GM20000 (cell line): Measurements from ENCODE around the gene SFSWAP.

Experiments
- DNase-seq: peaks from one replicate; pipeline ENCODE4 v3.0.0; 2012; ENCODE audit warnings: low spot score
- TF ChIP-seq, protein P1 (sequence below): IDR thresholded peaks from 2 replicates; pipeline ENCODE4 v1.5.1; 2012; ENCODE audit warnings: mild to moderate bottlenecking, control low read depth; ENCODE audit errors: extremely low read depth, missing control alignments

SFSWAP gene

DNA sequence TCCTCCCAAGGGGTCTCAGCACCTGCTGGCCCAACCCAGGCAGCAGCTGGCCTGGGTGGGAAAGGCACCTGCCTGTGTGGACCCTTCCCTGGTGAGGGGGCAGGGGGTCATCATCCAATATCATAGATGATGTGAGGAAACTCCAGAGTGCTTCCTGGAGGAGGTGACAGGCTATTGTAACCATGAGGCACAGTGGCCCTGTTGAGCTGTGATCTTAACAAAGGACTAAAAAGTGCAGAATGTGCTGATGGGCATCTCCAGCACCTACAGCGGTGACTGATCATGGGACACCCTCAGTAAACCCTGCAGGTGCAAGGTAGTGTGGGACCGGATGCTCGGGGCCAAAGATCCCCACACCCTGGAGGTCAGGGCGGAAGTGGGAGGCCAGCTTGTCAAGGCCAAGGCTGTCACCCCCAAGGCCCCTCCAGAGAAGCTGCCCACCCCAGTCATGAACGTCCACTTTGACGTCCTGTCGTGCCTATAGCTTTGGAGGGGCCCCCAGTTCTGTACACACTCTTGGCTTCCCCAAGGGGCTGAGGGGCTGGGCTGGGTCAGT lies 124.8 kb downstream of the SFSWAP start:
- DNase-seq: no peak
- TF ChIP-seq, protein P1, sequence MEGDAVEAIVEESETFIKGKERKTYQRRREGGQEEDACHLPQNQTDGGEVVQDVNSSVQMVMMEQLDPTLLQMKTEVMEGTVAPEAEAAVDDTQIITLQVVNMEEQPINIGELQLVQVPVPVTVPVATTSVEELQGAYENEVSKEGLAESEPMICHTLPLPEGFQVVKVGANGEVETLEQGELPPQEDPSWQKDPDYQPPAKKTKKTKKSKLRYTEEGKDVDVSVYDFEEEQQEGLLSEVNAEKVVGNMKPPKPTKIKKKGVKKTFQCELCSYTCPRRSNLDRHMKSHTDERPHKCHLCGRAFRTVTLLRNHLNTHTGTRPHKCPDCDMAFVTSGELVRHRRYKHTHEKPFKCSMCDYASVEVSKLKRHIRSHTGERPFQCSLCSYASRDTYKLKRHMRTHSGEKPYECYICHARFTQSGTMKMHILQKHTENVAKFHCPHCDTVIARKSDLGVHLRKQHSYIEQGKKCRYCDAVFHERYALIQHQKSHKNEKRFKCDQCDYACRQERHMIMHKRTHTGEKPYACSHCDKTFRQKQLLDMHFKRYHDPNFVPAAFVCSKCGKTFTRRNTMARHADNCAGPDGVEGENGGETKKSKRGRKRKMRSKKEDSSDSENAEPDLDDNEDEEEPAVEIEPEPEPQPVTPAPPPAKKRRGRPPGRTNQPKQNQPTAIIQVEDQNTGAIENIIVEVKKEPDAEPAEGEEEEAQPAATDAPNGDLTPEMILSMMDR: no peak

DNA sequence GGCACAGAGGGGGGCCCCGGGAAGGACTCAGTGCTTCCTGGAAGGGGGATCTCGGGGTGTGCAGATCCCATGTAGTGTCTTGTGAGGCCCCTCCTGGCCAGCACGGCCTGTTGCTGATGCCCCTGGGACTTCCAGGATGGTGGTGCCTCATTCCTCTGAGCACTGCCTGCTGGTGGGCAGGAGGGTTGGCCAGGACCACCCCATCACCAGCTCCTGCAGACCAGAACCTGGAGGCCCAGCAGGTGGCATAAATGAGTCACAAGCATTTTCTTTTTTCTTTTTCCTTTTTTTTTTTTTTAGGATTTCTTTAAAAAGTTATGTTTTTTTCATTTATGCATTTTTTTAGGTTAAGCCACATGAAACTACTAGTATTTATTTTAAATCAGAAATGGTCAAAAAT lies 125.3 kb downstream of the SFSWAP start:
- TF ChIP-seq, protein P1: no peak
- DNase-seq: no peak

DNA sequence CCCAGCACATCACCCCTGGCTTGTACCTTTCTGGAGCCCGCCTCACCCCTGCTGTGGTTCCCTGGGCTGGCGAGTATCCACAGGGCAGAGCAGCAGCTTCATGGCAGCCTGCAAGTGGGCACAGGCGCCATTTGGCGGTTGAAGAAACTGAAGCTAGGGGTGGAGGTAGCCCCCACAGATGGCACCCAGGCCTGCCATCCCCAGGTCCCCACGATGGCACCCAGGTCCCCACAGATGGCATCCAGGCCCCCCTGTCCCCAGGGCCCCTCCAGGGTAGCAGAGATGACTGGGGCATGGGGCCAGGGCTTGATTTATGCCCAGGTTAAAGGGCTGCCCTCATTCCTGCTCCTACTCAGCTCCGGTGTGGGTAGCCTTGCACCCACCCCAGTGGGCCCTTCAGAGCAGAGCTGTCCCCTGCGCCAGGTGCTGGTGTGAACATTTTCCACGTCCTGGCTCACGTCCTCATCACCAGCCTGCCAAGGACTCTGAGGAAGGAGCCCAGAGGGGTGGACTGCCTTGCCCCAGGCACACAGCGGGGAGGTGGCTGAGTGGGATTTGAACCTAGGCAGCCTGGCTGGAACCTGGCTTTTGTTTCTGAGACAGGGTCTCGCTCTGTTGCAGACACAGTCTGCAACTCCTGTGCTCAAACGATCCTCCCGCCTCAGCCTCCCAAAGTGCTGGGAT lies 126.0 kb downstream of the SFSWAP start:
- DNase-seq: no peak
- TF ChIP-seq, protein P1: no peak

DNA sequence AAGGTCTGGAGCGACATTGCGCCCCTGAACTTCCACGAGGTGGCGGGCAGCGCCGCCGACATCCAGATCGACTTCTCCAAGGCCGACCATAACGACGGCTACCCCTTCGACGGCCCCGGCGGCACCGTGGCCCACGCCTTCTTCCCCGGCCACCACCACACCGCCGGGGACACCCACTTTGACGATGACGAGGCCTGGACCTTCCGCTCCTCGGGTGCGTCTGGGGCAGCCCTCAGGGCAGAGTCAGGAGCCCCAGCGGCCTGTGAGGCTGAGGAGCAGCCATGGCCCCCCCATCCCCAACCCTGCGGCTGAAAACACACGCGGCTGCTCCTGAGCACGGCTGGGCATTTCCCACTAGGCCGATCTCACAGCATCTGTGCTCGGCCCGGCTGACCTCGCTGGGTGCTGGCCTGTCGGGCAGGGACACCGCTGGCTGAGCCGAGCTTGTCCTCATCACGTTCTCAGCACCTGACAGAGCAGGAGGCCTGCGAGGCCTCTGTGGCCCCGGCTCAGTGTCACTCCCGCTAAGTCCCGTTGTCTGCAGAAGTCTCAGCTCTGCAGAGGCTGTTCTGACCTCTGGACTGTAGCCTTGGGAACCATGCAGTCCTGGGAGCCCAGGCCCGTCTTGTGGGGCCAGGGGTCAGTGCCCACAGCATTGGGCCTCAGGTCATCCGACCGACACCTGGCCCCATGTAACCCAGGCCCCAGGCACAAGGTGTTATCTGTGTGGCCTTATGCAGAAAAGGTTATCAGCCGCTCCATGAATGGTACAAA lies 129.9 kb downstream of the SFSWAP start:
- TF ChIP-seq, protein P1: no peak
- DNase-seq: no peak

DNA sequence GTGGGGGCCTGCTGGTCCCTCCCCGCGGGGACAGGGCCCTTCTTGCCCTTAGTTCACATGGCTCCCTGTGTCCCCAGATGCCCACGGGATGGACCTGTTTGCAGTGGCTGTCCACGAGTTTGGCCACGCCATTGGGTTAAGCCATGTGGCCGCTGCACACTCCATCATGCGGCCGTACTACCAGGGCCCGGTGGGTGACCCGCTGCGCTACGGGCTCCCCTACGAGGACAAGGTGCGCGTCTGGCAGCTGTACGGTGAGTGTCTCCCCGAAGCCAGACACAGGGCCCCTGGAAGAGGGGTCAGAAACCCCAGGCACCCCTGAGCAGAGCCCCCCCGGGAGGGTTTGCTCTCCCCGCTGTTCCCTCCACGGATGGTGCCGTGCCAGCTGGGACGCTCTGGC lies 130.7 kb downstream of the SFSWAP start:
- TF ChIP-seq, protein P1: no peak
- no peak for DNase-seq

DNA sequence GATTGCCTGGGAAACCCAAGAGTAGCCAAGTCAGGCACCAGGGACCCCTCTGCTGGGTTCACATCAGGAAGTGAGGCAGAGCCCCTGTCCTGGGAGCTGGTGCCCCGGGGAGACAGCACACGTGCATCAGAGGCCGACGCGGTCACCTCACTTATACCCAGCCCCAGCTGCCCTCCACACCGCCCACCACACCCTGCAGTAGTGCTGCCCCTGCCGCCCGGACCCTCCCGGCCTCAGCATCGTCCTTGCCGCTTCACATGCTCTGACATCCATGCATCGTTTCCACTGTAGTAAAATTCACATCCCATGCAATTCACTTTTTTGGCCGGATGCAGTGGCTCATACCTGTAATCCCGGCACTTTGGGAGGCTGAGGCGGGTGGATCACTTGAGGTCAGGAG lies 131.3 kb downstream of the SFSWAP start:
- TF ChIP-seq, protein P1: no peak

DNA sequence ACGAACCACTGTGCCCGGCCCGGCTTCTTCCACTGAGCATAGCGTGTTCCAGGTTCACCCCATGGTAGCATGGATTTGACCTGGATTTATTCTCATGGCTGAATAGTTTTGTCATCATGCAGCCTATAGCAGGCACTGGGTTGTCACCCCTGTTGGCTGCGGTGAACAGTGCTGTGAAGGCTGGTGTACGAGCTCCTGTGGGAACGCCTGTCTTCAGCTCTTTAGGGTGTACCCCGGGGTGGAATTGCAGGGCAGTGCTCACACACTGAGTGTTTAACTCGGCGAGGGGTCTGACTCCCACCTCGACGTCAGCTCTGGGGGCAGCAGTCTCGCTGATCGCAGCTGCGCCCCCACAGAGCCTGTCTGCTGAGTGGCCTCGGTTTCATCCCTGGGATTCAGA lies 132.6 kb downstream of the SFSWAP start:
- TF ChIP-seq, protein P1: no peak
- DNase-seq: no peak

More for the DNA sequence above, 131.3 kb downstream of the SFSWAP start:
- no peak for DNase-seq
